Natural killer cell (primary cell): Measurements from ENCODE around the gene TEP1. TPM values are rescaled to one million over a fixed set of nuclear protein-coding genes. Genes with fewer than 3 reads are reported as not detected.
A peak's percentile ranks its signal among the peaks of the same experiment; 100 is the strongest.

Experiments
- ATAC-seq, 3 donors: fragments of 150-1000 bp in 2 of 3; fragments of 200-7000 bp in 1 of 3; cut with Tn5 transposase; 1 replicate in 1 of 3; 2 replicates in 2 of 3; pipeline ENCODE4 v1.10.0; 2021; ENCODE audit warnings: mild to moderate bottlenecking in 2 of 3, moderate library complexity in 2 of 3
- DNase-seq, 2 donors: peaks; one replicate each; pipeline versions ENCODE4 v3.0.0 to v3.0.0-alpha.2; 2013 to 2021; ENCODE audit warnings: mixed read lengths in 1 of 2
- H3K27ac ChIP-seq: one replicate; pipeline ENCODE4 v1.5.1; 2013; ENCODE audit warnings: mild to moderate bottlenecking, low read length
- H3K27me3 ChIP-seq: one replicate; pipeline ENCODE4 v1.6.1; 2013; ENCODE audit warnings: low read length; ENCODE audit not compliant: control insufficient read depth, insufficient read depth
- H3K36me3 ChIP-seq: one replicate; pipeline ENCODE4 v1.6.1; 2013; ENCODE audit warnings: low read length; ENCODE audit not compliant: control insufficient read depth, insufficient read depth
- H3K4me1 ChIP-seq: one replicate; pipeline ENCODE4 v1.6.1; 2013; ENCODE audit warnings: low read length; ENCODE audit not compliant: control insufficient read depth, insufficient read depth
- H3K4me3 ChIP-seq: one replicate; pipeline ENCODE4 v1.5.1; 2013; ENCODE audit warnings: low read length
- H3K9me3 ChIP-seq: one replicate; pipeline ENCODE4 v1.6.1; 2013; ENCODE audit warnings: low read length; ENCODE audit not compliant: control insufficient read depth, insufficient read depth
- H3K27ac Mint-ChIP-seq, 2 donors: one replicate each; pipeline ENCODE4 v1.8.0; 2022; ENCODE audit warnings: mild to moderate bottlenecking in 2 of 2, mixed read lengths in 2 of 2, moderate library complexity in 1 of 2
- H3K27me3 Mint-ChIP-seq, 2 donors: one replicate each; pipeline ENCODE4 v1.8.0; 2022; ENCODE audit warnings: low read depth in 2 of 2, mixed read lengths in 2 of 2
- H3K36me3 Mint-ChIP-seq: one replicate; pipeline ENCODE4 v1.8.0; 2022; ENCODE audit warnings: mixed read lengths
- H3K4me1 Mint-ChIP-seq, 2 donors: one replicate each; pipeline ENCODE4 v1.8.0; 2022; ENCODE audit warnings: mixed read lengths in 2 of 2
- H3K4me3 Mint-ChIP-seq: one replicate; pipeline ENCODE4 v1.8.0; 2022; ENCODE audit warnings: mild to moderate bottlenecking, moderate library complexity, mixed read lengths
- H3K9me3 Mint-ChIP-seq, 2 donors: one replicate each; pipeline ENCODE4 v1.8.0; 2022; ENCODE audit warnings: mixed read lengths in 2 of 2
- WGBS: methylation state at CpG from one replicate; pipeline ENCODE4 v1.1.7; 2013; ENCODE audit warnings: missing lambda C conversion rate; ENCODE audit not compliant: insufficient coverage; 5-methylcytosine and 5-hydroxymethylcytosine counted together
- intact Hi-C: fragments of 100-400 bp; cut with micrococcal nuclease; formaldehyde crosslinking; loops from one replicate; pipeline ENCODE4 v1.14.2; 2022
- total RNA-seq, 4 donors: library from RNA; stranded (reverse); fragments of 120-200 nt in 1 of 4; gene quantifications; one replicate each; pipeline versions ENCODE4 v1.2.3 to v1.2.4, GENCODE V29; 2013 to 2022
- TF ChIP-seq, protein P1 (sequence below): fragments of 200-600 bp; IDR thresholded peaks from one replicate; pipeline ENCODE4 v1.8.0; 2022; ENCODE audit warnings: antibody characterized with exemption

TEP1 gene
- total RNA-seq, 3 donors from 2014 or later (not counting 1 experiment from before 2014, with no cell fraction given): 76.3 to 83.2 (median 80.8) TPM

- no peak overlapping the region for H3K4me3 Mint-ChIP-seq
- no peak overlapping the region for H3K27ac ChIP-seq
- no peak for ATAC-seq
Observed at GRCh38 chr14:20441461-20441860, 28.2 kb upstream of the TEP1 start.

GRCh38 chr14:20440882-20441281 lies 27.6 kb upstream of the TEP1 start:
- no peaks in the 10 kb centered on the region for H3K36me3 Mint-ChIP-seq
- no peak overlapping the region for H3K4me3 Mint-ChIP-seq
- ATAC-seq: peak; percentile 39 to 99 (median 77)
- no peaks in the 10 kb centered on the region for H3K9me3 Mint-ChIP-seq
- no peaks in the 10 kb centered on the region for H3K9me3 ChIP-seq
- H3K27ac Mint-ChIP-seq: peak overlapping the region; percentile 32 to 68
- intact Hi-C loops: loop anchor here (1.0 kb wide), 1 partner anchor 26 kb away; no protein-coding TSS in a partner anchor
- peaks cover 3% of the 10 kb centered on the region for H3K36me3 ChIP-seq
- H3K27me3 Mint-ChIP-seq: no peaks in the 10 kb centered on the region
- peaks cover 8 to 9% of the 10 kb centered on the region in 2 donors for H3K4me1 Mint-ChIP-seq
- H3K4me1 ChIP-seq: peaks cover 28% of the 10 kb centered on the region
- no peak overlapping the region for H3K27ac ChIP-seq
- H3K4me3 ChIP-seq: no peak overlapping the region
- TF ChIP-seq, protein P1, sequence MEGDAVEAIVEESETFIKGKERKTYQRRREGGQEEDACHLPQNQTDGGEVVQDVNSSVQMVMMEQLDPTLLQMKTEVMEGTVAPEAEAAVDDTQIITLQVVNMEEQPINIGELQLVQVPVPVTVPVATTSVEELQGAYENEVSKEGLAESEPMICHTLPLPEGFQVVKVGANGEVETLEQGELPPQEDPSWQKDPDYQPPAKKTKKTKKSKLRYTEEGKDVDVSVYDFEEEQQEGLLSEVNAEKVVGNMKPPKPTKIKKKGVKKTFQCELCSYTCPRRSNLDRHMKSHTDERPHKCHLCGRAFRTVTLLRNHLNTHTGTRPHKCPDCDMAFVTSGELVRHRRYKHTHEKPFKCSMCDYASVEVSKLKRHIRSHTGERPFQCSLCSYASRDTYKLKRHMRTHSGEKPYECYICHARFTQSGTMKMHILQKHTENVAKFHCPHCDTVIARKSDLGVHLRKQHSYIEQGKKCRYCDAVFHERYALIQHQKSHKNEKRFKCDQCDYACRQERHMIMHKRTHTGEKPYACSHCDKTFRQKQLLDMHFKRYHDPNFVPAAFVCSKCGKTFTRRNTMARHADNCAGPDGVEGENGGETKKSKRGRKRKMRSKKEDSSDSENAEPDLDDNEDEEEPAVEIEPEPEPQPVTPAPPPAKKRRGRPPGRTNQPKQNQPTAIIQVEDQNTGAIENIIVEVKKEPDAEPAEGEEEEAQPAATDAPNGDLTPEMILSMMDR: no peak
- no peaks in the 10 kb centered on the region for H3K27me3 ChIP-seq
- 24% methylated on average over 4 of the region's 5 CpGs for WGBS
- peak in 1 of 2 donors; percentile 56 for DNase-seq

More at GRCh38 chr14:20441461-20441860, 28.2 kb upstream of the TEP1 start:
- TF ChIP-seq, protein P1: no peak
- peaks cover 8 to 9% of the 10 kb centered on the region in 2 donors for H3K4me1 Mint-ChIP-seq
- H3K36me3 Mint-ChIP-seq: no peaks in the 10 kb centered on the region
- Histone ChIP-seq H3K4me1 (peaks cover 28% of the 10 kb centered on the region), H3K4me3 (no peak overlapping the region), H3K36me3 (peaks cover 9% of the 10 kb centered on the region), H3K9me3 (no peaks in the 10 kb centered on the region), H3K27me3 (no peaks in the 10 kb centered on the region)
- no peaks in the 10 kb centered on the region for H3K27me3 Mint-ChIP-seq
- intact Hi-C loops: loop anchor here (1.0 kb wide), 1 partner anchor 26 kb away; no protein-coding TSS in a partner anchor
- no peak for DNase-seq
- H3K27ac Mint-ChIP-seq: no peak overlapping the region
- 92% methylated on average over 1 of the region's 2 CpGs for WGBS
- no peaks in the 10 kb centered on the region for H3K9me3 Mint-ChIP-seq

- H3K4me3 Mint-ChIP-seq: no peak overlapping the region
- no peak overlapping the region for H3K4me3 ChIP-seq
- intact Hi-C loops: no loop called here
Observed at GRCh38 chr14:20440465-20440864, 27.2 kb upstream of the TEP1 start.

More at GRCh38 chr14:20440465-20440864, 27.2 kb upstream of the TEP1 start:
- peaks cover 28% of the 10 kb centered on the region for H3K4me1 ChIP-seq
- no peaks in the 10 kb centered on the region for H3K9me3 Mint-ChIP-seq
- 81% methylated on average over 4 of the region's 5 CpGs for WGBS
- no peaks in the 10 kb centered on the region for H3K27me3 Mint-ChIP-seq
- ATAC-seq (no peak), DNase-seq (no peak)
- no peaks in the 10 kb centered on the region for H3K27me3 ChIP-seq
- peaks cover 2% of the 10 kb centered on the region for H3K36me3 ChIP-seq
- no peaks in the 10 kb centered on the region for H3K36me3 Mint-ChIP-seq
- H3K27ac Mint-ChIP-seq: peak overlapping the region; percentile 32 to 68
- TF ChIP-seq, protein P1: no peak
- H3K27ac ChIP-seq: no peak overlapping the region
- H3K9me3 ChIP-seq: no peaks in the 10 kb centered on the region
- H3K4me1 Mint-ChIP-seq: peaks cover 8 to 9% of the 10 kb centered on the region in 2 donors
